HG03060 (cell line): ENCODE measurements around the gene FGD6.

ENCODE experiments used
- ATAC-seq: cut with Tn5 transposase; IDR thresholded peaks from one replicate; pipeline ENCODE4 v1.9.1; 2021; ENCODE audit warnings: low read depth, moderate number of reproducible peaks; ENCODE audit not compliant: unreplicated experiment

Gene FGD6

GRCh38 chr12:95034750-95035149, 182.5 kb downstream of the FGD6 start:
- no peak for ATAC-seq
